Fibroblast of peridontal ligament (primary cell): Measurements from ENCODE around the gene OR2T11.
"Not testable (repeated sequence)": the region's sequence is repeated elsewhere in the genome, so short reads cannot be mapped to it uniquely, and the experiment has no call there.

Experiments
- DNase-seq: peaks from one replicate; pipeline ENCODE4 v3.0.0-alpha.2; 2010; ENCODE audit errors: extremely low read depth

Gene OR2T11

GRCh38 chr1:248634991-248635390, at the start of gene OR2T11:
OR2T11 (minus strand) TSS chr1:248635091; CDS start chr1:248627128, 7,963 bp downstream.
- DNase-seq = not testable (repeated sequence)

GRCh38 chr1:248681651-248682050, 46.8 kb upstream of the OR2T11 start:
- no peak for DNase-seq

GRCh38 chr1:248670003-248670402, 35.1 kb upstream of the OR2T11 start:
- DNase-seq = no peak

- DNase-seq = not testable (repeated sequence)
Observed at GRCh38 chr1:248663453-248664328, 28.8 kb upstream of the OR2T11 start.

DNA sequence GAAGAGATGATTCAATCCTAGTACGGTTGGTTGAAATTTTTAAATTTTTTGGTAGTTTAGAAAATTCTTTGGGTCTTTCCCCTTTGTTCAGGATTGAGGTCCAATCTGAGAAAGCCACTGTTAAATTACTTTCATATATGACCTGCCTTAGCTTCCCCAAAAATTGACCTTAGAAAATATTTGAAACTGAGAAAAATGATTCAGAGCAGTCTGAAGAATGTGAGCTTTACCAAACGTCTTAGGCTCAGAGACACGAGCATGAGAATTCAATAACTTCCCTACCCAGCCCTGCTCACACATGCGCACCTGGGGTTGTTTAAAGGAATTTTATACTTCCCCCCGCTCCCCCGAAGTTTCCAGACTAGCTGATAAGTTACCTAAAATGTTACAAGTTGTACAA, 21.9 kb upstream of the OR2T11 start:
- DNase-seq = not testable (repeated sequence)

DNA sequence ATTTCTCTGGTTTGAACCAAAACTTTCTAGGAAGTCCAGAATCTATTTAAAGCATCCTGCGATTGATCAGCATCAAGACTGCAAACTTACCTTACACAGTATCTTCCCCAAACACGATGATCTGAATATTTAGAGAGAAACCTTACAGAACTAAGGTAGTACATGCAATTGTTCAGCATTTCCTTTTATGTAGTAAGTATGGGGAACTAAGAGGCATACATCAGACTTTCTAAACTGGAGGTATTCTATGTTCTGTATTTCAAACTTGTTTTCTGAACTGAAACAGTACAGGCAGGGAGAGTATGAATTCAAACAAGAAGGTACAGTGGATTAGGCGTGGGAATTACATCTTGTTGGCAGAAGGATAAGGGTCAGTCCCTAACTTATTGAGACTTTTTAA, 20.5 kb upstream of the OR2T11 start, which contains the start of gene OR2T27:
TSS of gene OR2T27 (minus strand) at position 175 of the 400 bp plus-strand sequence. CDS start 4,644 bp downstream, outside the sequence.
- DNase-seq = not testable (repeated sequence)

GRCh38 chr1:248648770-248649536, 14.1 kb upstream of the OR2T11 start:
- not testable (repeated sequence) for DNase-seq

DNA sequence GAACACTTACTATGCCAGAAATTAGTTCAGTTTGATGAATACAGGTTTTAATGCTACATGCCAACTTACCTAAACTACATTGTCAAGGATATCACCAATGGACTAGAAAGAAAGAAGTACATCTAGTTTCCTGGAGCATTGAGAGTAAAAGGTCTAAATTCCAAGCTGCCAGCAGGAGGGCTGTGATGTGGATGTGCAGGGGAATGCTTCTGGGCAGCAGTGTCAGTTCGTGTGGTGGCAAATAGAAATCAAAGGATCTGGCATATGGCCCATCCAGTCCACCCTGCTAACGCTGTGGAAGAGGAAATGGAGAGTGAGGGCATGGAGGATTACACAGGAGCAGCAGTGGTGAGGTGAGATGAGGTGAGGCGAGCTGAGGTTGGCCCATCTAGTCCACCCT, 10.3 kb upstream of the OR2T11 start, which contains the start of gene OR2T35:
TSS of gene OR2T35 (minus strand) at position 101 of the 400 bp plus-strand sequence. CDS start 6,020 bp downstream, outside the sequence.
- not testable (repeated sequence) for DNase-seq

- DNase-seq = not testable (repeated sequence)
Observed at GRCh38 chr1:248642971-248643651, 8.2 kb upstream of the OR2T11 start.

DNA sequence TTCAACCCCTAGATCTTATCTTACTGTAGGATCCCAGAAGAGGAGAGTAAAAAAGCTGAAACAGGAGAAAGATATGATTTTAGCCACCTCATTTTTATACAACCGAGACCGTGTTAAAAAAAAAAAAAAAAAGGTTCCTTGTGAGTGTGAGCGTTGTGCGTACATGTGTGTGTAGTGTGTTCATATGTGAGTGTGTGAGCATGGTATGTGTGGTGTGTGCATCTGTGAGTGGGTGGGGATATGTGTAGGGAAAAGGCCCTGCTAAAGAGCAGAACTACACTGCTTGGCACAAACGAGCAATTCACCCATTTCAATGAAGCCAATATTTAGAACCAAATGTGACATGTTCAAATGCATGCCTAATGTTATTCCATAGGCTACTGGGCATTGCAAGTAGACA, 6.7 kb upstream of the OR2T11 start:
- not testable (repeated sequence) for DNase-seq

GRCh38 chr1:248640906-248641305, 6.0 kb upstream of the OR2T11 start:
- not testable (repeated sequence) for DNase-seq

DNA sequence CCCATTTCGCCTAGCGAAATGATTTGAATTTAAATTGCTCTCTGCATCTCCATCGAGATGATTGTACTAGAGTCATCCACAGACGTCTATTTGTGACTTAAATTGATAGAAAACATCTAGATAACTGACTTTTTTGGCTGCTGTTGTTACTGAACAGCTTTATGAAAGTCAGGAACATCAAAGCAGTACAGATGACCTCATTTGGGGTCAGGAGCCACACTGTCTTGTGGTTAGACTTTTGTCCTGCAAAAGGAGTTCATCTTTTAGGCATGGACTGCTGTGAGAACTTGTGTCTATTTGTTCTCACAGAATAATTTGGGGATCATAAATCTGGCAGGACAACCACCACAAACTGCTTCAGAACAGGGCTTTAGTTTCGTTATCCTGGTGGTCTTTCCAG, 4.8 kb upstream of the OR2T11 start:
- DNase-seq = not testable (repeated sequence)

DNA sequence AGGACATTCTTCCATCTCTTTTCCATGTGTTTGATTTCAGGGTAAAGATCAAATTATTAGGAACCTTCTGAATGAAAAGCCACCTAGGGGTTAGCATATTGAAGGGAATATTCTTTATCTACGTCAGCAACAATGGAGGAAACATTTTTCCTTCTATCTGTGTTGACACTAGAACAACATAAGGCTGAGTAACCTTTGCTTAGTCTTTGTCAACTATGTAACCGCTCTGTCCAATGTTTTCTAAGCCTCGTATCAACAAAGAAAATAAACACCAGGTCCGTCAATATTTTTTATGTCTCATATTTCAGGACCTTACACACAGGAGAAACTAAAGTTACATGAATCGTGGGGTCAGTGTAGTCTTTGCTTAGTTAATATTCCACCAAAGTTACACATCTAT, 1.7 kb upstream of the OR2T11 start:
- not testable (repeated sequence) for DNase-seq

DNA sequence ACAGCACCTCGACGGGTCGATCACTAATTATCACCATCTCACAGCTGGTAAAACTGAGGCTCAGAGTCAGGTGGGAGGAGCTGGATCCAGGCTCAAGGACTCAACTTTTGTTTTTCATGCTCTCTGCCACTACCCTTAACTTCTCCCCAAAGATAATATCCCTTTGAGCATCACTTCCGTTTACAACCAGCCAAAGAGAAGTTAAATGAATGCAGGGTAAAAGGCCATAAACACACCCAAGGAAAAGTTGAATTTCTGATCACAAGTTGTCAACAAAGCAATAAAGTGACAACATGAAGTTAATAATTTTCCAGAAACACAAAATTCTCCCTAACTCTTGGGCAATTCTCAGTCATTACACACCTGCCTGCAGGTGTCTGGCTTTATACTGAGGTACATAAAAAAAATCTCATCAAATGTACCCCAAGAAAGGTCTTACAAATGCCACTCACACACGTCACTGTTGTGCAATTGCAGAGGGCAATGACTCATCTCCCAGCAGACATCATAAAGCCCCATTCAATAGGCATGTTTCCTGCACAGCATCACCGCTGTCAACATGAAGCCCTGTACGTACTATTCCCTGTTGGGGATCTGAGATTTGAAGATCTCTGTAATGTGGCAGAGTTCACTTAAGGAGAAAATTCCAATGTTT, 3.4 kb downstream of the OR2T11 start:
- no peak for DNase-seq

GRCh38 chr1:248630551-248630950, 4.3 kb downstream of the OR2T11 start:
- no peak for DNase-seq

DNA sequence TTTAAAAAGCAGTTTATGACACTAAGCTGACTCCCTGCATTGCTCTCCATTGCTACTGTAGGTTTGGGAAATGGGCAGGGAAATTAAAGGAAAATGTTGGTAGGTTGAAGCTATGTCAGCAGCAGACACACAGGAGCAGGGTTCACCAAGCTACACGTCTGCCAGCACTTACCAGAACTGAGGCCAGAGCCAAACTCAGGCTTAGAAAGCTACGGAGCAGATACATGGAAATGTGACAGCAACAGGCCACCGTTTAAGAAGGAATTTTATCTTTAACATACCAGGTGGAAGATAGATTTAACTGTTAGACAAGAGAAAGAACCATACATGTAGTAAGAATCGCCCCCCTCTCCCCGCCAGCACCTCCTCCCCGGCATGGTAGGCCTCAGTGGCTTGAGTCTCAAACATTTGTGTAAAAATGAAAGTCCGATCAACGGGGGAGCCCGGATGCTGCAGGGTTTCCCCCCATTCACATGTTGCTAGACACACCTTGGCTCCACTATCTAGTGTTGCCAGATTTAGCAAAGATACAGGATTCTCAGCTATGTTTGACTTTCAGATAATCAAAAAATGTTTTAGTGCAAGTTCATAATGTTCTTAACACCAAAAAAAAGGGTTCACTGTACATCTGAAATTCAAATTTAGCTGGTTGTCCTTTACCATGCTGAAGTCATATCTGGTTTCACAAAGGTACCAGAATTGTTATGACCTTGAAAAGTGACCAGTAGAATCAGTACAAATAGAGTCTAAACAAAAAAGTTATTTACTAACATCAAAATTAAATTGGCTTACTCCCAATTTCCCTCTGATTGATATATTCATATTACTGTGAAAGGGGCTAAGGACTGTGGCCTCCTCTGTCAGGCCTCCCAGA, 6.7 kb downstream of the OR2T11 start:
- no peak for DNase-seq

DNA sequence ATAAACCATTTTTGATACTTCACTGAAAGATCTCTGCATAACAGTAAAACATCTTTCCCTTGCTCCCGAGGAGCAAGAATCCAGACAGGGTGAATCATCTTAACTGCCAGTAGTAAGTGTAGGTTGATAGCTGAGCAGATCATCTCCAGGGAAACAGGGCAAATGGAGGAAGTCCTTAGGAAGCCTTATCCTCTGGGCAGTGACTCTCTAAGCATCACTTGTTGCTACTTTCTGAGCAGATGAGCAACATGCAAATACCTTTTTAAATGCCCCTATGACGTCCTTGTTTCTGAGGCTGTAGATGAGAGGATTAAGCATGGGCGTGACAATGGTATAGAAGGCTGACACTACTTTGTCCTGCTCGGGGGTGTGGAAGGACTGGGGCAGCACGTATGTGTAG, 8.9 kb downstream of the OR2T11 start:
- no peak for DNase-seq

DNA sequence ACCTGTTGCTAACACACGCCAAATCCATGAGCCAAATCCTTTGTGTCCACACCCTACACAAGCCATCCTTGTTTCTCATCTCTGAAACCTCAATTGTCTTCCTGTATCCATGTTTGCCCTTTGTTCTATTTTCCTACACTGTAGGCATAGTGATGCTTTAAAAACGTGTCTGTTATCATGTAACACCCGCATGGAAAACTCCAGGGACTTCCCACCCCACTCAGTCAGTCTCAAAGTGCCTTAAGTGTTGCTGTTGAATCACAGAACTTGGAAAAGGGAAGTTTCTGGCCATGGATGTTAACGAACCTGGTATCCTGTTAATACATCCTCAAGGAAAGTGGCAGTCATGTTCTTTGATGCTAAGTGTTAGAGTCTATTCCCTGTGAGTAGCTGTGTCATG, 9.7 kb downstream of the OR2T11 start:
- no peak for DNase-seq

DNA sequence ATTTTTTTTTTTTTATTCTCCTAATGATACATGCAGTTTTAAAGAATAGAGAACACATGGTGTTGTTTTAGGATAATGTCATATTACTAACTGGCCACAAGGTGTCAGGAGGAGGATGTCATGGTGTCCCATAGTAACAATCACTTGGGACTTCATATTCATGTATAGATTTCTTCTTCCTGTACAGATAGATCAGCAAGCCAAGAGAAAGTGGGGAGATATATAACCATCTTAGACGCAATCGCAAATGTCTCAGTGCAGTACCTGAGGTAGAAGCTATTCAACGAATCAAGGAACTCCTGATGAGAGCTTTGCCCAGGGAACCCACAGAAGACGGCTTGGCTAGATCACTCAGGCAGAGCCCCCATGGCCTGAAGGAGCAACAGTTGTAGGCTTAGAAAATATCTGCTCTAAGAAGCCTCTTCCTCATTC, 12.3 kb downstream of the OR2T11 start:
- peak; percentile 27 for DNase-seq

GRCh38 chr1:248621770-248622169, 13.1 kb downstream of the OR2T11 start:
- DNase-seq = no peak
